HG03575 (cell line): ENCODE results near the gene PAX7.
"Not testable (repeated sequence)": the region's sequence is repeated elsewhere in the genome, so short reads cannot be mapped to it uniquely, and the experiment has no call there.

Experiments
- ATAC-seq: cut with Tn5 transposase; IDR thresholded peaks from one replicate; pipeline ENCODE4 v1.9.1; 2021; ENCODE audit not compliant: unreplicated experiment, insufficient number of reproducible peaks, low FRiP score; ENCODE audit errors: extremely low read depth

Gene PAX7

GRCh38 chr1:18630511-18631495, at the start of gene PAX7:
Gene PAX7, plus strand, starts transcription at chr1:18630846. Its CDS starts 758 bp downstream, at chr1:18631604.
- ATAC-seq, result no peak

GRCh38 chr1:18581420-18581880, 49.2 kb upstream of the PAX7 start:
- ATAC-seq, result no peak

GRCh38 chr1:18582890-18583289, 47.8 kb upstream of the PAX7 start:
- no peak for ATAC-seq

- ATAC-seq, result no peak
These were observed 47.2 kb upstream of the PAX7 start for GRCh38 chr1:18583326-18583941.

GRCh38 chr1:18586016-18586415, 44.6 kb upstream of the PAX7 start:
- not testable (repeated sequence) for ATAC-seq

- no peak for ATAC-seq
These were observed 42.6 kb upstream of the PAX7 start for GRCh38 chr1:18588093-18588492.

- no peak for ATAC-seq
These were observed 38.3 kb upstream of the PAX7 start for GRCh38 chr1:18592368-18592767.

- no peak for ATAC-seq
These were observed 33.2 kb upstream of the PAX7 start for GRCh38 chr1:18597160-18598042.

GRCh38 chr1:18599086-18599485, 31.6 kb upstream of the PAX7 start:
- no peak for ATAC-seq

GRCh38 chr1:18599704-18600103, 30.9 kb upstream of the PAX7 start:
- ATAC-seq, result no peak

GRCh38 chr1:18602533-18603211, 28.0 kb upstream of the PAX7 start:
- no peak for ATAC-seq

- no peak for ATAC-seq
These were observed 27.3 kb upstream of the PAX7 start for GRCh38 chr1:18603212-18603852.

- ATAC-seq, result no peak
These were observed 24.0 kb upstream of the PAX7 start for GRCh38 chr1:18606443-18607288.

- ATAC-seq, result no peak
These were observed 23.3 kb upstream of the PAX7 start for GRCh38 chr1:18607289-18607760.

- no peak for ATAC-seq
These were observed 22.1 kb upstream of the PAX7 start for GRCh38 chr1:18608534-18608933.

- ATAC-seq, result no peak
These were observed 19.3 kb upstream of the PAX7 start for GRCh38 chr1:18611311-18611710.

- ATAC-seq, result no peak
These were observed 18.6 kb upstream of the PAX7 start for GRCh38 chr1:18612073-18612472.
